Lower leg skin (tissue), 4 donors: ENCODE measurements around the gene NTRK3. TPM values are rescaled to one million over a fixed set of nuclear protein-coding genes. Genes with fewer than 3 reads are reported as not detected.

Experiments used
- DNase-seq, 2 donors: peaks; one replicate each; pipeline ENCODE4 v3.0.0-alpha.2; 2019; ENCODE audit warnings: low spot score in 2 of 2
- H3K4me3 ChIP-seq: fragments of 200-600 bp; sonication (generic); 2 replicates; pipeline ENCODE4 v1.5.1; 2017; ENCODE audit warnings: mild to moderate bottlenecking, low read depth; ENCODE audit not compliant: poor library complexity, severe bottlenecking
- POLR2A ChIP-seq, 2 donors: fragments of 450-650 bp; IDR thresholded peaks; one replicate each; pipeline ENCODE4 v1.6.1; 2016 to 2017; ENCODE audit warnings: antibody characterized with exemption in 2 of 2, mild to moderate bottlenecking in 1 of 2, moderate library complexity in 1 of 2
- WGBS, 2 donors: methylation state at CpG; one replicate each; pipeline ENCODE4 v1.1.5; 2018; 5-methylcytosine and 5-hydroxymethylcytosine counted together
- intact Hi-C: fragments of 100-400 bp; cut with DNase I; formaldehyde crosslinking; loops from one replicate; pipeline ENCODE4 v1.15.0; 2023; ENCODE audit warnings: low total_unique reads
- total RNA-seq, 4 donors: library from RNA; depleted of rRNA; stranded (reverse); fragments of >200 nt; gene quantifications; one replicate each; pipeline ENCODE4 v1.1.0, GENCODE V29; 2016
- TF ChIP-seq, protein P1 (sequence below), 3 donors: fragments of 450-650 bp; IDR thresholded peaks; one replicate each; pipeline ENCODE4 v1.5.1; 2016; ENCODE audit warnings: antibody characterized with exemption in 3 of 3, mild to moderate bottlenecking in 3 of 3, moderate library complexity in 2 of 3

The NTRK3 gene
- total RNA-seq, 4 donors from 2014 or later = 0.97 to 5.4 (median 4.4) TPM

DNA sequence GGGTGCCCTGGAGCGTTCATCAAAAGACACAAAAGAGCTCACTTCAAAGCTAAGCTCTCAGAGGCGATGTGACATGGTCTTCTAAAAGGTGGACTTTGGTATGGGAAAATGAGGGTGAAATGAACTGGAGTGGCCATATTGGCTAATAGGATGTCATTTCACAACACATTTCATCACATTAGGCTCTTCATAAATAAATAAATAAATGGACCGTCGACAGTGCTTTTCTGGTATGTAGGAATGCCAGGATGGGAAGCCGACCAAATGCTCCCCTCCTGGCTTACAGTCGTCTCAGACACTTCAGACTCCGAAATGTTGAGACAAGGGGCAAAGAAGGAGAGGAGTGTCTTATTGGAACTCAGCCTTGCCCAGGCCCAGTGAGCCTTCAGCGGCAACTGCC lies 383.0 kb downstream of the NTRK3 start:
- intact Hi-C loops = no loop called here
- no peak for DNase-seq
- H3K4me3 ChIP-seq = no peak overlapping the region
- TF ChIP-seq POLR2A (IDR thresholded peaks at IDR 0.05) = no peak
- TF ChIP-seq, protein P1, sequence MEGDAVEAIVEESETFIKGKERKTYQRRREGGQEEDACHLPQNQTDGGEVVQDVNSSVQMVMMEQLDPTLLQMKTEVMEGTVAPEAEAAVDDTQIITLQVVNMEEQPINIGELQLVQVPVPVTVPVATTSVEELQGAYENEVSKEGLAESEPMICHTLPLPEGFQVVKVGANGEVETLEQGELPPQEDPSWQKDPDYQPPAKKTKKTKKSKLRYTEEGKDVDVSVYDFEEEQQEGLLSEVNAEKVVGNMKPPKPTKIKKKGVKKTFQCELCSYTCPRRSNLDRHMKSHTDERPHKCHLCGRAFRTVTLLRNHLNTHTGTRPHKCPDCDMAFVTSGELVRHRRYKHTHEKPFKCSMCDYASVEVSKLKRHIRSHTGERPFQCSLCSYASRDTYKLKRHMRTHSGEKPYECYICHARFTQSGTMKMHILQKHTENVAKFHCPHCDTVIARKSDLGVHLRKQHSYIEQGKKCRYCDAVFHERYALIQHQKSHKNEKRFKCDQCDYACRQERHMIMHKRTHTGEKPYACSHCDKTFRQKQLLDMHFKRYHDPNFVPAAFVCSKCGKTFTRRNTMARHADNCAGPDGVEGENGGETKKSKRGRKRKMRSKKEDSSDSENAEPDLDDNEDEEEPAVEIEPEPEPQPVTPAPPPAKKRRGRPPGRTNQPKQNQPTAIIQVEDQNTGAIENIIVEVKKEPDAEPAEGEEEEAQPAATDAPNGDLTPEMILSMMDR (IDR thresholded peaks at IDR 0.05) = no peak
- WGBS, 2 donors = 81% methylated on average over 8 of the region's 8 CpGs

DNA sequence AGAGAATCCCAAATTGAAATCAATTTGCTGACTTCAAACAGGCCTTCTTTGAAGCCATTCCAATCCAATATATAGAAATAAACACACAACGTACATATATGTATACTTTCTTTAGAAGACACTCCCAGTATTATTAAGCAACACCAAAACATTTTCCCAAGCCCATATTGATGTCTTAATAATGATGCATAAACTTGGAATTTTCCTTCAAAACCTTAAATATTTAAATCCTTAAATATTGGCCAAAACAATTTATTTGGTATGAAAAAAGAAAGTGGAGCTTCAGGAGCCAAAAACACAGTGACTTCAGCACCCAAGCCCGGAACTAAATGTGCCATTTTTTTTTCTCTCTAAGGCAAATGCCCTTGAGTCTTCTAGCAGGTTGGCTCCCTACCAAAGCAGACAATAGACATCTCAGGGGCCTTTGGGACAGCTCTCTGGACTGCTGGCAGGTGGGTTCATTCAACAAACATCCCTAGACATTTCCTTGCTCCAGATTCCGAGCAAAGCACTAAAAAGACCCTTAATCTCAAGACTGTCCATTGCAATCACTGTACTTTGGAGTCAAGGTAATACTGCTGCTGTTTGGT lies 384.7 kb downstream of the NTRK3 start:
- 78 to 80% methylated on average over 3 of the region's 3 CpGs for WGBS, 2 donors
- DNase-seq = no peak
- TF ChIP-seq, protein P1 (IDR thresholded peaks at IDR 0.05) = no peak
- no peak for TF ChIP-seq POLR2A (IDR thresholded peaks at IDR 0.05)
- H3K4me3 ChIP-seq = no peak overlapping the region
- intact Hi-C loops = no loop called here

DNA sequence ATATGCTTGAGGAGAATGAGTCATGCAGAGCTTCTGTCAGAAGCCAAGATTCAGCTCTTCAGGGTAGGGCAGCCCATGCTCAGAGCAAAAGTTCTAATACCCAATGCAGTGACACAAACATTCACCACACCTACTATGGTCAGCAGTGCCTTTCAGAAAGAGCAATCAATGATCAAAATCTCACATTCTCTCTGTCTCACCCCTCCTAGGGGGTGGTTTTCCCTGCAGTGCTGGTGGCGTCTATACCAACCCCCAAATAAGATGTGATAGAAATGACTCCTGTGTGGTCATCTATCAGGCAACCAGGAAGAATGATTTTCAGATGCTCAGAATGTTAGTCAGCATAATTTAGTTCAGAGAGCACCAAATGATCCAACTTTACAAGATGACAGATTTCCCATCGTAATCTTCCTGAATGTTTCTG lies 385.3 kb downstream of the NTRK3 start:
- intact Hi-C loops = no loop called here

DNA sequence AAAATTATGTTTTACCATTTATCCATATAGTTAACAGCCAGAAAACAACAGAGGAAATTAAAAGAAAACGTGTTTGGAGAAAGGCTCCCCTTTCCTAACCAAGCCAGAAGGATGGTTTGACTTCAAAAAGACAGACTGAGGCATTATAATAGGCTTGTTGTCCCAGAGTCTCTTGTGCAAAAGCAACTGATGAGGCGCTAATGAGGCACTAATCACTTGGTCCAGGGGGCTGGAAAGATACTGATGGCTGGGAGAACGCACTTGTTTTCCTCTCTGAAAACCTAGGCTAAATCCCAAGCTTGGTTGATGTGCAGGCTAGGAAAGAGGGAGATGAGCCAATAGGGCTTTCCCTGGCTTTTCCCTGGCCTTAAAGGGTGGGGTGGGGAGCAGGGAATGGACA lies 389.6 kb downstream of the NTRK3 start:
- intact Hi-C loops = no loop called here
- WGBS, 2 donors = 8 to 18% methylated on average over 3 of the region's 3 CpGs
- TF ChIP-seq POLR2A (IDR thresholded peaks at IDR 0.05) = no peak
- TF ChIP-seq, protein P1 (IDR thresholded peaks at IDR 0.05) = no peak
- no peak for DNase-seq
- no peak overlapping the region for H3K4me3 ChIP-seq

More for the DNA sequence above, 385.3 kb downstream of the NTRK3 start:
- DNase-seq = no peak
- WGBS, 2 donors = 79 to 89% methylated on average over 2 of the region's 2 CpGs
- TF ChIP-seq POLR2A (IDR thresholded peaks at IDR 0.05) = no peak
- TF ChIP-seq, protein P1 (IDR thresholded peaks at IDR 0.05) = no peak
- H3K4me3 ChIP-seq = no peak overlapping the region

DNA sequence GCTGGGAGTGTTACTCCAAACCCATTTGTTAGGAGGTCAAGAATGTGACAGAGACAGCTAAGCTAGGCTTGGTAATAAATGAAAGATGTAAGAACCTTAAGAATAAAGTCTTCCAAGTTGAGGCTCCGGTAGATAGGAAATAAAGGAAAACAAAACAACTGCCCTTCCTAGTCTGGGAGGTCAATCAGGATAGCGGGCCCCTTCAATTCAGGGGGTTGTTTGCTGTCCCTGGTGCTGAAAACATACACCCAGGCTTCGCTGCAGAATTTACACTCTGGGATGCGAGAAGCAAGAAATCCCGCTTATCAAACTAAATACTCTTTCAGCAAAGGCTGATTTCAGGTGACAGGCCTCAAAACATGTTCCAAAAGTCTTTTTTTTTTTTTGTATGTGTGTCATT lies 393.4 kb downstream of the NTRK3 start:
- intact Hi-C loops = no loop called here
- H3K4me3 ChIP-seq = no peak overlapping the region
- no peak for TF ChIP-seq POLR2A (IDR thresholded peaks at IDR 0.05)
- TF ChIP-seq, protein P1 (IDR thresholded peaks at IDR 0.05) = no peak
- WGBS, 2 donors = 34 to 41% methylated on average over 5 of the region's 5 CpGs
- no peak for DNase-seq

DNA sequence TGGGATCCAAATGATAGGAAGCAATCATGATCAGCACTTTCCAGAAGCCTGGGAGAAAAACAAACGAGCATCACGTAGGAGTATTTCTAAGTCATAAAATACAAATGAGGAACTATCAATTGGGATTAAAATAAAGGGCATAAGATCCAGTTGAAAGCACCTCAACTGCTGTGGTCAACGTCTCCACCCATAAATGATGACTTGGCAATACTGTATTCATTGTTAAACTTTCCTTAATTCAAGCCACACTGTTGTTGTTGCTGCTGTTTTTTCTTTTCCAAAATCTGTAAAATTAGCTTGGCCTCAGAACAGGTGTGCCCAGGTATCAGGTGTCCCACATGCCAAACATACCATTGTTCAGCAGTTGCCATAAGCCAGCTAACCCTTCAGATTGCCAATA lies 395.8 kb downstream of the NTRK3 start:
- no peak for TF ChIP-seq POLR2A (IDR thresholded peaks at IDR 0.05)
- TF ChIP-seq, protein P1 (IDR thresholded peaks at IDR 0.05) = no peak
- intact Hi-C loops = no loop called here
- H3K4me3 ChIP-seq = no peak overlapping the region
- no peak for DNase-seq
- WGBS, 2 donors = 44 to 45% methylated on average over 3 of the region's 3 CpGs
